ENCODE results near the gene FBXO15. TPM values are rescaled to one million over a fixed set of nuclear protein-coding genes. Genes with fewer than 3 reads are reported as not detected.

The FBXO15 gene
- total RNA-seq, 1 experiment from 2014 or later: 0.39 TPM

DNA sequence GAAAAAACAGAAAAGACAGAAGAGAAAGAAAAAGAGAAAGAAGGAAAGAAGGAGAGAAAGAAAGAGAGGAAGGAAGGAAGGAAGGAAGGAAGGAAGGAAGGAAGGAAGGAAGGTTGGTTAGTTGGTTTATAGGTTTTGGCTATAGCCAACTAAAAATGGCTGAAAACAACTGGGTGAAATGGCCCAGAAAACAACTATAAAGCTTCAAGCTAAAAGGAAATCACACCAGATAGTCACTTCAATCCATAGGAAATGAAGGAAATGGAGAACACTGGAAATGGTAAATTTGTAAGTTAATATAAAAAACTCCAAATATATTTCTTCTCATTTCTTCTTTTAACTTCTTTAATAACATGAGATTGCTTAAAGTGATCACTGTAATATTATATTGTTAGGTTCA is 118.5 kb downstream of the FBXO15 start:
- no peak overlapping the region for H2AFZ ChIP-seq (ENCODE audit: low read length)
- H3K18ac ChIP-seq (ENCODE audit: insufficient read length, low read depth, low read length): no peak overlapping the region
- no peak overlapping the region for H2AK5ac ChIP-seq (ENCODE audit: insufficient read length, low read length)
- peaks cover 0 to under 1% of the 10 kb centered on the region in 2 experiments; a peak in 1 of 4 replicates for H3K4me1 Mint-ChIP-seq
- no peak overlapping the region for H4K5ac ChIP-seq (ENCODE audit: insufficient read length, low read depth, low read length)
- no peaks in the 10 kb centered on the region for H3K79me2 ChIP-seq (ENCODE audit: insufficient read depth, low read length)
- H3K27ac Mint-ChIP-seq: no peak overlapping the region
- H3K23ac ChIP-seq (ENCODE audit: insufficient read length, low read depth, low read length): no peak overlapping the region
- H2BK5ac ChIP-seq (ENCODE audit: insufficient read length, low read length): no peak overlapping the region
- no peak overlapping the region for H3K56ac ChIP-seq (ENCODE audit: insufficient read length, low read depth, low read length)
- peaks cover under 1% of the 10 kb centered on the region in 2 experiments; a peak in 2 of 5 replicates for H3K9me3 Mint-ChIP-seq
- TF ChIP-seq, protein P1, sequence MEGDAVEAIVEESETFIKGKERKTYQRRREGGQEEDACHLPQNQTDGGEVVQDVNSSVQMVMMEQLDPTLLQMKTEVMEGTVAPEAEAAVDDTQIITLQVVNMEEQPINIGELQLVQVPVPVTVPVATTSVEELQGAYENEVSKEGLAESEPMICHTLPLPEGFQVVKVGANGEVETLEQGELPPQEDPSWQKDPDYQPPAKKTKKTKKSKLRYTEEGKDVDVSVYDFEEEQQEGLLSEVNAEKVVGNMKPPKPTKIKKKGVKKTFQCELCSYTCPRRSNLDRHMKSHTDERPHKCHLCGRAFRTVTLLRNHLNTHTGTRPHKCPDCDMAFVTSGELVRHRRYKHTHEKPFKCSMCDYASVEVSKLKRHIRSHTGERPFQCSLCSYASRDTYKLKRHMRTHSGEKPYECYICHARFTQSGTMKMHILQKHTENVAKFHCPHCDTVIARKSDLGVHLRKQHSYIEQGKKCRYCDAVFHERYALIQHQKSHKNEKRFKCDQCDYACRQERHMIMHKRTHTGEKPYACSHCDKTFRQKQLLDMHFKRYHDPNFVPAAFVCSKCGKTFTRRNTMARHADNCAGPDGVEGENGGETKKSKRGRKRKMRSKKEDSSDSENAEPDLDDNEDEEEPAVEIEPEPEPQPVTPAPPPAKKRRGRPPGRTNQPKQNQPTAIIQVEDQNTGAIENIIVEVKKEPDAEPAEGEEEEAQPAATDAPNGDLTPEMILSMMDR (conservative IDR thresholded peaks at IDR 0.05): no peak
- no peak overlapping the region for H2BK15ac ChIP-seq (ENCODE audit: low read depth, low read length)
- no peaks in the 10 kb centered on the region for H3K79me1 ChIP-seq (ENCODE audit: insufficient read depth, low read depth, low read length, poor library complexity, severe bottlenecking)
- peaks cover 0 to 4% (median under 1%) of the 10 kb centered on the region in 3 experiments; a peak in 2 of 7 replicates for H3K36me3 Mint-ChIP-seq (ENCODE audit: insufficient read depth in 1 of 3, low read depth in 3 of 3)
- H3T11ph ChIP-seq (ENCODE audit: low read length): no peak overlapping the region
- no peak overlapping the region for H3K9ac ChIP-seq (ENCODE audit: extremely low read depth, insufficient read length, low read length)
- no peak overlapping the region for H2BK12ac ChIP-seq (ENCODE audit: insufficient read length, low read depth, low read length)
- no peak overlapping the region for H3K4me2 ChIP-seq (ENCODE audit: insufficient read depth, insufficient read length, low read length)
- no peaks in the 10 kb centered on the region for H3K4me1 ChIP-seq (ENCODE audit: insufficient read depth, low read length)
- no peak overlapping the region for H3K4me3 Mint-ChIP-seq
- no peaks in the 10 kb centered on the region for H3K27me3 ChIP-seq (ENCODE audit: insufficient read depth, low read length)
- H3K27ac ChIP-seq (ENCODE audit: insufficient read length, low read depth, low read length): no peak overlapping the region
- no peak overlapping the region for H2BK20ac ChIP-seq (ENCODE audit: low read depth, low read length, poor library complexity, severe bottlenecking)
- no peak for DNase-seq
- H3K9me3 ChIP-seq (ENCODE audit: control insufficient read depth, low read depth, low read length): no peaks in the 10 kb centered on the region
- H4K91ac ChIP-seq (ENCODE audit: insufficient read length, low read depth, low read length): no peak overlapping the region
- H3K4ac ChIP-seq (ENCODE audit: low read depth, low read length): no peak overlapping the region
- H4K20me1 ChIP-seq (ENCODE audit: control insufficient read depth, insufficient read depth, insufficient read length): no peaks in the 10 kb centered on the region
- H3K27me3 Mint-ChIP-seq (ENCODE audit: low read depth): no peaks in the 10 kb centered on the region
- no peaks in the 10 kb centered on the region for H3K23me2 ChIP-seq (ENCODE audit: insufficient read length, low read depth, low read length, poor library complexity, severe bottlenecking)
- no peak overlapping the region for H2BK120ac ChIP-seq (ENCODE audit: low read depth, low read length, poor library complexity, severe bottlenecking)
- no peak overlapping the region for H4K8ac ChIP-seq (replicated peaks; ENCODE audit: insufficient read length, low read depth, low read length)
- H3K14ac ChIP-seq (ENCODE audit: insufficient read depth, low read length): no peak overlapping the region

Other genes with a start within 250 kb of the FBXO15 start
- gene TIMM21, start 689 bp upstream of the FBXO15 start, total RNA-seq (2021): 46.0 and 51.0 TPM in 2 replicates
- 87.9 and 93.2 TPM in 2 replicates for gene CYB5A, start 144.1 kb upstream of the FBXO15 start, total RNA-seq (2021)
- gene C18orf63, start 168.0 kb upstream of the FBXO15 start, total RNA-seq (2021): not detected in 2 replicates

Data from H9 (cell line).